Skeletal muscle cell (primary cell): ENCODE data around the gene OLFML2A.
"Not testable (repeated sequence)": the region's sequence is repeated elsewhere in the genome, so short reads cannot be mapped to it uniquely, and the experiment has no call there.

ENCODE experiments used
- DNase-seq: peaks from one replicate; pipeline ENCODE4 v3.0.0-alpha.2; 2010; ENCODE audit warnings: low read depth
- H3K4me3 ChIP-seq: 2 replicates; pipeline ENCODE4 v1.5.1; 2011; ENCODE audit warnings: low read depth, mild to moderate bottlenecking, control low read depth, low read length, moderate library complexity

OLFML2A gene

GRCh38 chr9:124759327-124759726 lies 17.6 kb upstream of the OLFML2A start:
- no peak overlapping the region for H3K4me3 ChIP-seq
- no peak for DNase-seq

GRCh38 chr9:124760719-124761118 lies 16.2 kb upstream of the OLFML2A start:
- no peak for DNase-seq
- H3K4me3 ChIP-seq, result no peak overlapping the region

GRCh38 chr9:124761196-124761595 lies 15.7 kb upstream of the OLFML2A start:
- DNase-seq, result no peak

GRCh38 chr9:124761710-124762109 lies 15.2 kb upstream of the OLFML2A start:
- no peak for DNase-seq
- no peak overlapping the region for H3K4me3 ChIP-seq

More at GRCh38 chr9:124761196-124761595, 15.7 kb upstream of the OLFML2A start:
- no peak overlapping the region for H3K4me3 ChIP-seq

- DNase-seq, result no peak
- no peak overlapping the region for H3K4me3 ChIP-seq
These were observed 14.3 kb upstream of the OLFML2A start for GRCh38 chr9:124762633-124763032.

- DNase-seq, result no peak
These were observed 12.0 kb upstream of the OLFML2A start for GRCh38 chr9:124764774-124765438.

GRCh38 chr9:124765439-124765835 lies 11.5 kb upstream of the OLFML2A start:
- DNase-seq, result no peak
- H3K4me3 ChIP-seq, result no peak overlapping the region

More at GRCh38 chr9:124764774-124765438, 12.0 kb upstream of the OLFML2A start:
- H3K4me3 ChIP-seq, result no peak overlapping the region

- DNase-seq, result no peak
- no peak overlapping the region for H3K4me3 ChIP-seq
These were observed 10.6 kb upstream of the OLFML2A start for GRCh38 chr9:124766326-124766725.

GRCh38 chr9:124766815-124767554 lies 9.9 kb upstream of the OLFML2A start:
- no peak for DNase-seq
- no peak overlapping the region for H3K4me3 ChIP-seq

GRCh38 chr9:124767821-124768220 lies 9.1 kb upstream of the OLFML2A start:
- no peak overlapping the region for H3K4me3 ChIP-seq
- no peak for DNase-seq

- DNase-seq, result no peak
- H3K4me3 ChIP-seq, result no peak overlapping the region
These were observed 8.6 kb upstream of the OLFML2A start for GRCh38 chr9:124768334-124768733.

GRCh38 chr9:124768750-124769548 lies 8.0 kb upstream of the OLFML2A start:
- no peak for DNase-seq

GRCh38 chr9:124769549-124770358 lies 7.2 kb upstream of the OLFML2A start:
- DNase-seq, result no peak
- H3K4me3 ChIP-seq, result peak overlapping the region; percentile 72

More at GRCh38 chr9:124768750-124769548, 8.0 kb upstream of the OLFML2A start:
- H3K4me3 ChIP-seq, result no peak overlapping the region

GRCh38 chr9:124770359-124771020 lies 6.4 kb upstream of the OLFML2A start:
- no peak for DNase-seq
- H3K4me3 ChIP-seq, result peak overlapping the region; percentile 72

GRCh38 chr9:124771021-124771866 lies 5.7 kb upstream of the OLFML2A start, which contains the start of gene NR6A1:
Gene NR6A1 (minus strand): TSS chr9:124771311.
- peak; percentile 84 for DNase-seq
- peak within 1 kb of the TSS; percentile 72 for H3K4me3 ChIP-seq

- peak overlapping the region; percentile 72 for H3K4me3 ChIP-seq
- DNase-seq, result no peak
These were observed 4.9 kb upstream of the OLFML2A start for GRCh38 chr9:124771867-124772679.

- not testable (repeated sequence) for DNase-seq, H3K4me3 ChIP-seq
These were observed 4.1 kb upstream of the OLFML2A start for GRCh38 chr9:124772877-124773276.
